Measurements from ENCODE around the gene SAMD4A.

The SAMD4A gene

GRCh38 chr14:54775486-54776140, 208.7 kb downstream of the SAMD4A start:
- Histone ChIP-seq H2AFZ (ENCODE audit: insufficient read depth, low read length, poor library complexity) (no peak overlapping the region), H3K4me1 (ENCODE audit: control insufficient read depth in 1 of 2, insufficient read depth in 2 of 2, low read length in 2 of 2) (peaks cover 5 to 13% of the 10 kb centered on the region in 2 experiments), H3K18ac (ENCODE audit: low read length) (no peak overlapping the region), H2AK5ac (ENCODE audit: low read length) (no peak overlapping the region), H2BK5ac (ENCODE audit: low read depth, low read length, poor library complexity) (no peak overlapping the region), H3K27me3 (ENCODE audit: insufficient read depth, low read length) (no peaks in the 10 kb centered on the region), H3K27ac (ENCODE audit: low read depth, low read length) (no peak overlapping the region), H3K9ac (ENCODE audit: low read length) (no peak overlapping the region), H3K4me3 (ENCODE audit: low read depth, low read length) (no peak overlapping the region), H3K14ac (ENCODE audit: low read length) (no peak overlapping the region), H3K4ac (ENCODE audit: low read depth, low read length) (no peak overlapping the region), H3K23ac (ENCODE audit: low read length) (no peak overlapping the region), H3K9me3 (ENCODE audit: insufficient read depth, low read depth, low read length) (no peaks in the 10 kb centered on the region), H3K36me3 (ENCODE audit: control insufficient read depth in 1 of 2, insufficient read depth in 2 of 2, low read length in 2 of 2) (peaks cover 40 to 61% of the 10 kb centered on the region in 2 experiments), H3K79me1 (ENCODE audit: low read length) (peaks cover 4% of the 10 kb centered on the region), H4K8ac (ENCODE audit: low read depth, low read length) (no peak overlapping the region), H3K79me2 (ENCODE audit: control insufficient read depth, insufficient read depth, low read length, poor library complexity) (no peaks in the 10 kb centered on the region), H2BK120ac (ENCODE audit: insufficient read depth, low read length, poor library complexity) (no peak overlapping the region), H2BK12ac (ENCODE audit: low read length) (no peak overlapping the region), H4K91ac (ENCODE audit: low read depth, low read length) (no peak overlapping the region), H3K4me2 (ENCODE audit: low read length) (no peak overlapping the region), H4K12ac (ENCODE audit: low read depth, low read length) (no peak overlapping the region)
- DNase-seq: no peak
- WGBS (ENCODE audit: extremely low coverage, insufficient coverage, insufficient read length): no CpG with 5 or more reads among the region's 8 CpGs

- Histone ChIP-seq H3K4me1 (ENCODE audit: control insufficient read depth in 1 of 2, insufficient read depth in 2 of 2, low read length in 2 of 2) (peaks cover 5 to 10% of the 10 kb centered on the region in 2 experiments), H3K9ac (ENCODE audit: low read length) (no peak overlapping the region), H2AFZ (ENCODE audit: insufficient read depth, low read length, poor library complexity) (no peak overlapping the region), H3K23ac (ENCODE audit: low read length) (no peak overlapping the region), H3K14ac (ENCODE audit: low read length) (no peak overlapping the region), H4K91ac (ENCODE audit: low read depth, low read length) (no peak overlapping the region), H3K4me2 (ENCODE audit: low read length) (no peak overlapping the region), H4K8ac (ENCODE audit: low read depth, low read length) (no peak overlapping the region), H3K79me1 (ENCODE audit: low read length) (peaks cover 4% of the 10 kb centered on the region), H2AK5ac (ENCODE audit: low read length) (no peak overlapping the region), H3K79me2 (ENCODE audit: control insufficient read depth, insufficient read depth, low read length, poor library complexity) (no peaks in the 10 kb centered on the region), H3K27ac (ENCODE audit: low read depth, low read length) (no peak overlapping the region), H3K4me3 (ENCODE audit: low read depth, low read length) (no peak overlapping the region), H3K4ac (ENCODE audit: low read depth, low read length) (no peak overlapping the region), H2BK120ac (ENCODE audit: insufficient read depth, low read length, poor library complexity) (no peak overlapping the region), H2BK5ac (ENCODE audit: low read depth, low read length, poor library complexity) (no peak overlapping the region), H3K9me3 (ENCODE audit: insufficient read depth, low read depth, low read length) (no peaks in the 10 kb centered on the region), H4K12ac (ENCODE audit: low read depth, low read length) (no peak overlapping the region), H3K18ac (ENCODE audit: low read length) (no peak overlapping the region), H3K27me3 (ENCODE audit: insufficient read depth, low read length) (no peaks in the 10 kb centered on the region), H3K36me3 (ENCODE audit: control insufficient read depth in 1 of 2, insufficient read depth in 2 of 2, low read length in 2 of 2) (peaks cover 40 to 66% of the 10 kb centered on the region in 2 experiments), H2BK12ac (ENCODE audit: low read length) (no peak overlapping the region)
- WGBS (ENCODE audit: extremely low coverage, insufficient coverage, insufficient read length): no CpG with 5 or more reads among the region's 12 CpGs
- no peak for DNase-seq
Observed at GRCh38 chr14:54776361-54777001, 209.6 kb downstream of the SAMD4A start.

GRCh38 chr14:54777395-54777794, 210.5 kb downstream of the SAMD4A start:
- DNase-seq: no peak

GRCh38 chr14:54778618-54779345, 211.9 kb downstream of the SAMD4A start:
- Histone ChIP-seq H4K12ac (ENCODE audit: low read depth, low read length) (no peak overlapping the region), H3K79me1 (ENCODE audit: low read length) (no peaks in the 10 kb centered on the region), H3K23ac (ENCODE audit: low read length) (no peak overlapping the region), H3K27ac (ENCODE audit: low read depth, low read length) (no peak overlapping the region), H3K27me3 (ENCODE audit: insufficient read depth, low read length) (no peaks in the 10 kb centered on the region), H4K91ac (ENCODE audit: low read depth, low read length) (no peak overlapping the region), H3K79me2 (ENCODE audit: control insufficient read depth, insufficient read depth, low read length, poor library complexity) (no peaks in the 10 kb centered on the region), H2BK12ac (ENCODE audit: low read length) (no peak overlapping the region), H3K9me3 (ENCODE audit: insufficient read depth, low read depth, low read length) (no peaks in the 10 kb centered on the region), H2BK120ac (ENCODE audit: insufficient read depth, low read length, poor library complexity) (no peak overlapping the region), H3K14ac (ENCODE audit: low read length) (no peak overlapping the region), H2AK5ac (ENCODE audit: low read length) (no peak overlapping the region), H2AFZ (ENCODE audit: insufficient read depth, low read length, poor library complexity) (no peak overlapping the region), H2BK5ac (ENCODE audit: low read depth, low read length, poor library complexity) (no peak overlapping the region), H3K36me3 (ENCODE audit: control insufficient read depth in 1 of 2, insufficient read depth in 2 of 2, low read length in 2 of 2) (peaks cover 52 to 76% of the 10 kb centered on the region in 2 experiments), H4K8ac (ENCODE audit: low read depth, low read length) (no peak overlapping the region), H3K4me3 (ENCODE audit: low read depth, low read length) (no peak overlapping the region), H3K4me1 (ENCODE audit: control insufficient read depth in 1 of 2, insufficient read depth in 2 of 2, low read length in 2 of 2) (peaks cover 2% of the 10 kb centered on the region in 2 experiments), H3K4ac (ENCODE audit: low read depth, low read length) (no peak overlapping the region), H3K4me2 (ENCODE audit: low read length) (no peak overlapping the region), H3K18ac (ENCODE audit: low read length) (no peak overlapping the region), H3K9ac (ENCODE audit: low read length) (no peak overlapping the region)
- DNase-seq: no peak
- WGBS (ENCODE audit: extremely low coverage, insufficient coverage, insufficient read length): no CpG with 5 or more reads among the region's 9 CpGs

More at GRCh38 chr14:54777395-54777794, 210.5 kb downstream of the SAMD4A start:
- H3K79me2 ChIP-seq (ENCODE audit: control insufficient read depth, insufficient read depth, low read length, poor library complexity): no peaks in the 10 kb centered on the region
- H3K23ac ChIP-seq (ENCODE audit: low read length): no peak overlapping the region
- H2AFZ ChIP-seq (ENCODE audit: insufficient read depth, low read length, poor library complexity): no peak overlapping the region
- peaks cover 43 to 68% of the 10 kb centered on the region in 2 experiments for H3K36me3 ChIP-seq (ENCODE audit: control insufficient read depth in 1 of 2, insufficient read depth in 2 of 2, low read length in 2 of 2)
- no peak overlapping the region for H4K12ac ChIP-seq (ENCODE audit: low read depth, low read length)
- no peak overlapping the region for H3K4me3 ChIP-seq (ENCODE audit: low read depth, low read length)
- H3K4ac ChIP-seq (ENCODE audit: low read depth, low read length): no peak overlapping the region
- no peaks in the 10 kb centered on the region for H3K9me3 ChIP-seq (ENCODE audit: insufficient read depth, low read depth, low read length)
- no peak overlapping the region for H2BK120ac ChIP-seq (ENCODE audit: insufficient read depth, low read length, poor library complexity)
- no peak overlapping the region for H4K91ac ChIP-seq (ENCODE audit: low read depth, low read length)
- peaks cover 4% of the 10 kb centered on the region for H3K79me1 ChIP-seq (ENCODE audit: low read length)
- H2BK12ac ChIP-seq (ENCODE audit: low read length): no peak overlapping the region
- no peak overlapping the region for H3K14ac ChIP-seq (ENCODE audit: low read length)
- WGBS (ENCODE audit: extremely low coverage, insufficient coverage, insufficient read length): no CpG with 5 or more reads among the region's 8 CpGs
- no peak overlapping the region for H3K27ac ChIP-seq (ENCODE audit: low read depth, low read length)
- no peak overlapping the region for H4K8ac ChIP-seq (ENCODE audit: low read depth, low read length)
- no peak overlapping the region for H2AK5ac ChIP-seq (ENCODE audit: low read length)
- H3K18ac ChIP-seq (ENCODE audit: low read length): no peak overlapping the region
- H3K27me3 ChIP-seq (ENCODE audit: insufficient read depth, low read length): no peaks in the 10 kb centered on the region
- H3K9ac ChIP-seq (ENCODE audit: low read length): no peak overlapping the region
- peaks cover 5 to 8% of the 10 kb centered on the region in 2 experiments for H3K4me1 ChIP-seq (ENCODE audit: control insufficient read depth in 1 of 2, insufficient read depth in 2 of 2, low read length in 2 of 2)
- H3K4me2 ChIP-seq (ENCODE audit: low read length): no peak overlapping the region
- no peak overlapping the region for H2BK5ac ChIP-seq (ENCODE audit: low read depth, low read length, poor library complexity)
